IPS-11a (cell line): ENCODE measurements around the gene EMC9.
A peak's percentile ranks its signal among the peaks of the same experiment; 100 is the strongest.

Source experiments
- H3K4me3 ChIP-seq: one replicate; pipeline ENCODE4 v1.5.1; 2013; ENCODE audit warnings: low read depth, low read length, control low read depth

EMC9 gene

GRCh38 chr14:24141097-24141880 is at the start of gene EMC9:
EMC9 (minus strand) TSS chr14:24141591; CDS start chr14:24141304, 287 bp downstream.
- H3K4me3 ChIP-seq = peak within 1 kb of the TSS; percentile 99

- no peak overlapping the region for H3K4me3 ChIP-seq
These were observed 49.0 kb upstream of the EMC9 start for GRCh38 chr14:24190416-24190815.

GRCh38 chr14:24189460-24189859 is 48.1 kb upstream of the EMC9 start:
- no peak overlapping the region for H3K4me3 ChIP-seq

- H3K4me3 ChIP-seq = peak overlapping the region; percentile 21
These were observed 47.6 kb upstream of the EMC9 start for GRCh38 chr14:24189059-24189375.

- peak within 1 kb of the TSS; percentile 69 for H3K4me3 ChIP-seq
These were observed 47.1 kb upstream of the EMC9 start, which contains the start of gene IPO4 for GRCh38 chr14:24188251-24189058. IPO4 (minus strand) TSS chr14:24188816; CDS start chr14:24188787, 29 bp downstream.

GRCh38 chr14:24187539-24187915 is 46.1 kb upstream of the EMC9 start:
- no peak overlapping the region for H3K4me3 ChIP-seq

GRCh38 chr14:24186831-24187538 is 45.6 kb upstream of the EMC9 start:
- H3K4me3 ChIP-seq = no peak overlapping the region

- no peak overlapping the region for H3K4me3 ChIP-seq
These were observed 44.4 kb upstream of the EMC9 start for GRCh38 chr14:24185741-24186140.

GRCh38 chr14:24185026-24185425 is 43.6 kb upstream of the EMC9 start:
- H3K4me3 ChIP-seq = no peak overlapping the region

- no peak overlapping the region for H3K4me3 ChIP-seq
These were observed 42.9 kb upstream of the EMC9 start for GRCh38 chr14:24184104-24184970.

- no peak overlapping the region for H3K4me3 ChIP-seq
These were observed 41.7 kb upstream of the EMC9 start for GRCh38 chr14:24183014-24183481.

- no peak overlapping the region for H3K4me3 ChIP-seq
These were observed 40.9 kb upstream of the EMC9 start for GRCh38 chr14:24182110-24182882.

- no peak overlapping the region for H3K4me3 ChIP-seq
These were observed 40.1 kb upstream of the EMC9 start for GRCh38 chr14:24181371-24182077.

GRCh38 chr14:24179961-24180796 is 38.8 kb upstream of the EMC9 start:
- no peak overlapping the region for H3K4me3 ChIP-seq

GRCh38 chr14:24179294-24179960 is 38.0 kb upstream of the EMC9 start:
- no peak overlapping the region for H3K4me3 ChIP-seq

- H3K4me3 ChIP-seq = no peak overlapping the region
These were observed 37.2 kb upstream of the EMC9 start for GRCh38 chr14:24178399-24179178.

GRCh38 chr14:24177891-24178290 is 36.5 kb upstream of the EMC9 start:
- no peak overlapping the region for H3K4me3 ChIP-seq
